Measurements from ENCODE around the gene TMEM54. TPM values are rescaled to one million over a fixed set of nuclear protein-coding genes. Genes with fewer than 3 reads are reported as not detected.

The TMEM54 gene
- total RNA-seq, 1 experiment from 2014 or later = 68.6 TPM

DNA sequence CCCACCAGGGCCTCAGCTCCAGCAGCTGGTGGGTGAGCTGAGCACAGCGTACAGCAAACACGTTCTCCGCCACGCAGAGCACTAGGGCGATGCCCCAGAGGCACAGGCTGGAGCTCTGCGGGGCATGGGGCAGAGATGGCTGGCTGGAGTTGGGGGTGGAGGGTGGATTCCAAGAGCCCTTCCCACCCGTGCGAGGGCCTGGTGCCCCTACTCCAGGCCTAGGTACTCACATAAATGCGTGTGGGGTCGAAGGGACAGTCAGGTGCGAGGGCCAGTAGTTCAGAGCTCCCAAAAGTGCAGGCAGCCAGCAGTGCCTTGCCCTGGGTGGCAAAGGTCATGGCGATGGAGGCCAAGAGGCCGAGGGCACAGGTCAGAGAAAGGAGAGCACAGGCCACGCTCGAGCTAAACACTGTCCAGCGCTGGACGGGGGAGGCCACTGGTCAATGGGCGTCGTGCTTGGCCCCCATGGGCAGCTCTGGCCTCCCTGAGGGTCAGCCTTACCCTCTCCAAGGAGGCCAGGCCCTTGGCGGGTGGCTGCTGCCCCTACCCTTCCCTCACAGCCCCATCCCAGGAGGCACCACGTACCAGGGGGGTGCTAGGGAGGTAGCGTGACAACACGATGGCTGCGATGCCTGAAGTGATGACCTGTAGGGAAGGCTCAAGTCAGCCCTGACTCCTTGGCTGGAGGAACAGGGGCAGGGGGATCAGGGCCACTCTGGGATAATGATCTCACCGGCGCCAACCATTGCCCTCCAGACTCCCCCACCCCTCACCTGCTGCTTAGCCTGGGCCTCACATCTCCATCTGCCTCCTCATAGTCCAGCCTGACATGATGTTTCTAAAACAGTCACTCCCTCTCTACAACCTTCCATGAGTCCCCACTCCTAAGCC, 5.6 kb downstream of the TMEM54 start:
- Histone ChIP-seq H3K27me3 (replicated peaks) (peaks cover 22% of the 10 kb centered on the region), H3K4me3 (no peak overlapping the region), H3K36me3 (no peaks in the 10 kb centered on the region), H3K27ac (no peak overlapping the region), H3K9me3 (replicated peaks) (peaks cover 4% of the 10 kb centered on the region; the same call in 1 of the 2 replicates), H3K4me1 (replicated peaks) (peaks cover 10% of the 10 kb centered on the region)
- DNase-seq (ENCODE audit: low read depth in 1 of 2, low spot score in 2 of 2) = no peak

DNA sequence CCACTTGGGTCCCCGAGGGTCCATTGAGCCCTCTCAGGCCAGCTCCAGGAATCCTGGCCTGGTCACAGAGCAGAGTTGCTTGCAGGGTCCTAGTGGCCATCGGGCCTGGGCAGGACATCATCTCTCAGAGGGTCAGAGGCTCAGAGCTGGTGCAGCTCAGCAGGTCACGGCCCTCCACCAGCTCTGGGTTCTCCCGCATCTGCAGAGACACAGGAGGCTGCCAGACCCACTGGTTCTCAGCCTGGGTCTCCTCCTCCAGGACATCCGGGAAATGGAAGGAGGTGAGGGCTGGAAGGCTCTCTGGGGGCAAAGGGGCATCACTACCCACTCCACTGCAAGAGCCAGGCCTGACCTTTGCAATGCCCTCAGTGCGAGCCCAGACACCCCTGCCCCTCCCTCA, 6.5 kb downstream of the TMEM54 start:
- DNase-seq (ENCODE audit: low read depth in 1 of 2, low spot score in 2 of 2) = no peak
- Histone ChIP-seq H3K27ac (no peak overlapping the region), H3K9me3 (replicated peaks) (peaks cover 4% of the 10 kb centered on the region; the same call in 1 of the 2 replicates), H3K4me1 (replicated peaks) (peaks cover 8% of the 10 kb centered on the region), H3K27me3 (replicated peaks) (peaks cover 22% of the 10 kb centered on the region), H3K36me3 (no peaks in the 10 kb centered on the region), H3K4me3 (no peak overlapping the region)

DNA sequence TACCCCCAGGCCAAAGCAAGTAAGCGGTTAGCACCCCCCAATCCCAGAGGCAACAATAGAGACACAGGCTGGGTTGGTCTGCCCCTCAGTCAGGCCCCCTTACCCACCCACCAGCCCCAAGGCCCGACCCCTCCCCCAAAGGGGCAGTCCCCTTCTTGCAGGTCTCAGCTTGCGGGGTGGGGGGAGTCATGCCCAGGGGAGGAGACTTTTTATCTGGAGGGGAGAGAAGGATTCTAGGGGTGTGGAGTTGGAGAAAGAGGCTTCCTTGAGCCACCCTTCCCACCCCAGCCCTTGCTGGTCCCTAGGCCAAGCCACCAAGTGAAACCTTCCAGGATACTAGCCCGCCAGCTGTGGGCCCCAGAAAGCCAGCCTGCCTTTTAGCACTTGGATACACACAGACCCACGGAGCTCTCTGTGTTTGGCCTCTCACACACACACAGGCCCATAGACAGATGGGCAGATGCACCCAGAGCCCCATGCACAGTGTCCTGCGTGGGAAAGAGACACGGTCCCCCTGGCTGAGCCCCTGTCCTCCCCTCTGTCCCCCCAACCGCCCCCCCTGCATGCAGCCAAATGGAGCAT, 7.1 kb downstream of the TMEM54 start:
- Histone ChIP-seq H3K27me3 (replicated peaks) (peaks cover 22% of the 10 kb centered on the region), H3K27ac (no peak overlapping the region), H3K36me3 (no peaks in the 10 kb centered on the region), H3K9me3 (replicated peaks) (peaks cover 4% of the 10 kb centered on the region; the same call in 1 of the 2 replicates), H3K4me3 (no peak overlapping the region), H3K4me1 (replicated peaks) (peaks cover 8% of the 10 kb centered on the region)
- no peak for DNase-seq (ENCODE audit: low read depth in 1 of 2, low spot score in 2 of 2)

- DNase-seq (ENCODE audit: low read depth in 1 of 2, low spot score in 2 of 2) = no peak
- no peak overlapping the region for H3K27ac ChIP-seq
These were observed 7.8 kb downstream of the TMEM54 start for GRCh38 chr1:32893198-32894018.

GRCh38 chr1:32892368-32893197, 8.6 kb downstream of the TMEM54 start:
- Histone ChIP-seq H3K4me1 (replicated peaks) (peaks cover 8% of the 10 kb centered on the region), H3K27ac (no peak overlapping the region), H3K36me3 (no peaks in the 10 kb centered on the region), H3K4me3 (peak overlapping the region; percentile 25), H3K27me3 (replicated peaks) (peaks cover 22% of the 10 kb centered on the region), H3K9me3 (replicated peaks) (peaks cover 4% of the 10 kb centered on the region; the same call in 1 of the 2 replicates)
- no peak for DNase-seq (ENCODE audit: low read depth in 1 of 2, low spot score in 2 of 2)

More at GRCh38 chr1:32893198-32894018, 7.8 kb downstream of the TMEM54 start:
- Histone ChIP-seq H3K9me3 (replicated peaks) (peaks cover 4% of the 10 kb centered on the region; the same call in 1 of the 2 replicates), H3K27me3 (replicated peaks) (peaks cover 22% of the 10 kb centered on the region), H3K4me3 (peak overlapping the region; percentile 25), H3K36me3 (no peaks in the 10 kb centered on the region), H3K4me1 (replicated peaks) (peaks cover 8% of the 10 kb centered on the region)

DNA sequence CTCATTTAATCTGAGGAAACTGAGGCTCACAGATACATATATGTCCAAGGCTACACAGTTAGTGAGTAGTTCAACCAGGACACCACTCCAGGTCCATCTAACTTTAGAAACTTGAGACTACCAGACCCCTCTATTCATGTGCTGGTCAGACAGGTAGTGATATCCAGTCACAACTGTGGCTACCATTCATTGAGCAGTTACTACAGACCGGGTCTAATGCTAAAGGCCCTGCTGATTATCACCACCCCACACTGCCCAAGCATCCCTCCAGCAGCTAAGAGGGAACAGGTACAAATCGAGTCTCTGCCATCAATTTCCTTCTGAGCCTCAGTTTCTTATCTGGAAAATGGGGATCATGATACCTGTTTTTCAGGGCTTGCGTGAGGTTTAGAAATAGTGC, 9.6 kb downstream of the TMEM54 start:
- H3K27me3 ChIP-seq (replicated peaks) = peaks cover 29% of the 10 kb centered on the region
- DNase-seq (ENCODE audit: low read depth in 1 of 2, low spot score in 2 of 2) = no peak
- no peak overlapping the region for H3K27ac ChIP-seq
- H3K36me3 ChIP-seq = no peaks in the 10 kb centered on the region
- no peak overlapping the region for H3K4me3 ChIP-seq
- peaks cover 12% of the 10 kb centered on the region for H3K4me1 ChIP-seq (replicated peaks)
- H3K9me3 ChIP-seq (replicated peaks) = peaks cover 4% of the 10 kb centered on the region; the same call in 1 of the 2 replicates

DNA sequence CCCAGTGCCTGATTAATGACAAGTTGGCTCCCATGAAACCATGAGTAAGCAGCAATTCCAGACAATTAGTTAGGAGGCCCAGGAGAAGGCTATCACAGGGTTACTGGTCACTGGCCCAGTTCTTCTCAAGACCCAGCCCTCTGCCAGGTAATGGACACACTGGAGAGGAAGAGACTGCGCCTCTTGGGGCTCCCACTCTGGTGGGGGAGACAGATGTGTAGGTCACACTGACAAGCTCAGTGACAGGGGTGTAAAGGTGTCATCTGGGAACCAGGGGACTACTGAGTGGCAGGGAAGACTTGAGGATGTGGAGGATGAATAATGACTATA, 10.0 kb downstream of the TMEM54 start:
- peaks cover 4% of the 10 kb centered on the region; the same call in 1 of the 2 replicates for H3K9me3 ChIP-seq (replicated peaks)
- DNase-seq (ENCODE audit: low read depth in 1 of 2, low spot score in 2 of 2) = no peak
- no peak overlapping the region for H3K4me3 ChIP-seq
- H3K36me3 ChIP-seq = no peaks in the 10 kb centered on the region
- peaks cover 33% of the 10 kb centered on the region for H3K27me3 ChIP-seq (replicated peaks)
- H3K27ac ChIP-seq = no peak overlapping the region
- H3K4me1 ChIP-seq (replicated peaks) = peaks cover 15% of the 10 kb centered on the region

DNA sequence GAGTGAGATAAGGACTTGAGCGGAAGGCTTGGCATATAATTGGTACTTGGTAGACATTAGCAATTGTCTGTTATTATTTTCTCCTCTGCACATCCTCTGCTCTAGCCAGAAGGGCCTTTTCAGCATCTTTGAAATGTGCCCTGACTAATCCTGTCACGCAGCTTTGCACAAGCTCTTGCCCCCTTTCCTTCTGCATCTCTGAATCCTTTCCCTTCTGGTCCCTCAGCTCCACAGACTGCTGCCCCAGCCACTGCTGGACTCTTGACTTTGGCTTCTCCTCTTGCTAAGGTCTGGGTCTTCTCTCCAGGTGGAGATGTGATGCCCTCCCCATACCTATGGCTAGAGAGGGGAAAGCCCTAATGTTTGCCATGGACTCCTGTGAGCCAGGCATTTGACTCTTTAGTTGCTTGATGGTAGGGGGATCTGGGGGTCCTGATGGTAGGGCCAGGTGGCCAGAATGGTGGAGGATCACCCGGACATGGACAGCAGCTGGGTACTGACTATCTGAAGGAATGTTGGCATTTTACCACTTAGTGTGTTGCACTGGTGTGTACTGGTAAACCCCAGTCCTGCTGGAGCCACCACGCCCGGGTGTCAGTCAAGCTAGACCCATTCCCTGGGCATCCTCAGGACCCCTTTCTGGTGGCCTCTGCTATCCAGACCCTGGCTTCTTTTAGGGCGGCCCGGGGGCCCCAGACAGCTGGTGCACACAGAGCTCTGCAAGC, 10.5 kb downstream of the TMEM54 start:
- Histone ChIP-seq H3K4me3 (no peak overlapping the region), H3K27me3 (replicated peaks) (peaks cover 38% of the 10 kb centered on the region), H3K27ac (no peak overlapping the region), H3K36me3 (no peaks in the 10 kb centered on the region), H3K4me1 (replicated peaks) (peaks cover 19% of the 10 kb centered on the region), H3K9me3 (replicated peaks) (peaks cover 4% of the 10 kb centered on the region; the same call in 1 of the 2 replicates)
- no peak for DNase-seq (ENCODE audit: low read depth in 1 of 2, low spot score in 2 of 2)

GRCh38 chr1:32889731-32890278, 11.4 kb downstream of the TMEM54 start:
- Histone ChIP-seq H3K9me3 (replicated peaks) (peaks cover 4% of the 10 kb centered on the region; the same call in 1 of the 2 replicates), H3K36me3 (no peaks in the 10 kb centered on the region), H3K4me3 (no peak overlapping the region), H3K27ac (no peak overlapping the region), H3K4me1 (replicated peaks) (peaks cover 19% of the 10 kb centered on the region), H3K27me3 (replicated peaks) (peaks cover 47% of the 10 kb centered on the region)
- no peak for DNase-seq (ENCODE audit: low read depth in 1 of 2, low spot score in 2 of 2)

DNA sequence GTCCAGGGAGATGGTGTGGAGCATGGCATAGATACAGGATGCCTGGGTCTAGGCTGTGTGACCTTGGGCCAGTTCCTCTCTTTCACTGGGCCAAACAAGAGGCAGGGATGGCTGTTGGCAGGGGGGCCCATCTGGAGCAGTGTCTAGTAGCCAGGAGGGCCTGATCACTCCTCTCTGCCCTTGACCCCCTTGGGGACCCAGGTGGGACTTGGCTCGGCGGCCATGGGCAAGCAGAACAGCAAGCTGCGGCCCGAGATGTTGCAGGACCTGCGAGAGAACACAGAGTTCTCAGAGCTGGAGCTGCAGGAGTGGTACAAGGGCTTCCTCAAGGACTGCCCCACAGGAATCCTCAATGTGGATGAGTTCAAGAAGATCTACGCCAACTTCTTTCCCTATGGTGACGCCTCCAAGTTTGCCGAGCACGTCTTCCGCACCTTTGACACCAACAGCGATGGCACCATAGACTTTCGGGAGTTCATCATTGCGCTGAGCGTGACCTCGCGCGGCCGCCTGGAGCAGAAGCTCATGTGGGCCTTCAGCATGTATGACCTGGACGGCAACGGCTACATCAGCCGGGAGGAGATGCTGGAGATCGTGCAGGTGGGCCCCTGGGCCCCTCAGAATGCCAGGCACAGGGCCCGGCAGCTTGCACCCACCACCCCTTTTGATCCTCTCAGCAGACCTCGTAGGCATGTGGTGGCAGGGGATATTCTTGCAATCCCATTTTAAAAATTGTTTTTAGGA, 12.3 kb downstream of the TMEM54 start:
- Histone ChIP-seq H3K27ac (no peak overlapping the region), H3K9me3 (replicated peaks) (peaks cover 4% of the 10 kb centered on the region; the same call in 1 of the 2 replicates), H3K27me3 (replicated peaks) (peaks cover 50% of the 10 kb centered on the region), H3K36me3 (no peaks in the 10 kb centered on the region), H3K4me1 (replicated peaks) (peaks cover 19% of the 10 kb centered on the region), H3K4me3 (no peak overlapping the region)
- DNase-seq (ENCODE audit: low read depth in 1 of 2, low spot score in 2 of 2) = no peak

DNA sequence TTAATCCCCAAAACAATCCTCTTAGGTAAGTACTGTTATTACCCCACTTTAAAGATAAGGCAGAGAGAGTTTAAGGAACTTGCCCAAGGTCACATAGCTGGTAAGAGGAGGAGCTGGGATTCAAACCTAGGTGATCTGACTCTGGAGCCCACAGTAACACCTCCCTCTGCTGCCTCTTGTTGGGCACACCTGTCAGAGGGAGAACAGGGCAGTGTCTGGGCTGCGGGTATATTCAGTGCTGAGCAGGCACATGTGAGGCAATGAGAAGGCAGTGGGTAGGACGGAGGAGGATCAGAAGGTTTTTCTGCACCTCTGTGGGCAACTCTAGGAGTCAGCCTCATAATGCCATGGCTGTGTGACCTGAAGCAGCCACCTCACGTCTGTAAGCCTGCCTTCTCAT, 13.1 kb downstream of the TMEM54 start:
- Histone ChIP-seq H3K27ac (no peak overlapping the region), H3K4me1 (replicated peaks) (peaks cover 16% of the 10 kb centered on the region), H3K9me3 (replicated peaks) (peaks cover 4% of the 10 kb centered on the region; the same call in 1 of the 2 replicates), H3K4me3 (no peak overlapping the region), H3K27me3 (replicated peaks) (peaks cover 48% of the 10 kb centered on the region), H3K36me3 (no peaks in the 10 kb centered on the region)
- DNase-seq (ENCODE audit: low read depth in 1 of 2, low spot score in 2 of 2) = no peak

GRCh38 chr1:32887623-32888022, 13.6 kb downstream of the TMEM54 start:
- Histone ChIP-seq H3K4me3 (no peak overlapping the region), H3K27ac (no peak overlapping the region), H3K4me1 (replicated peaks) (peaks cover 11% of the 10 kb centered on the region), H3K9me3 (replicated peaks) (no peaks in the 10 kb centered on the region; the same call in 1 of the 2 replicates), H3K36me3 (no peaks in the 10 kb centered on the region), H3K27me3 (replicated peaks) (peaks cover 43% of the 10 kb centered on the region)
- DNase-seq (ENCODE audit: low read depth in 1 of 2, low spot score in 2 of 2) = no peak
